Kidney epithelial cell (primary cell): ENCODE measurements around the gene SERPINA1. TPM values are rescaled to one million over a fixed set of nuclear protein-coding genes. Genes with fewer than 3 reads are reported as not detected.
A peak's percentile ranks its signal among the peaks of the same experiment; 100 is the strongest.
"Not testable (repeated sequence)": the region's sequence is repeated elsewhere in the genome, so short reads cannot be mapped to it uniquely, and the experiment has no call there.

Source experiments
- DNase-seq: peaks from one replicate; pipeline ENCODE4 v3.0.0-alpha.2; 2010; ENCODE audit warnings: low read depth
- H3K27me3 ChIP-seq: 2 replicates; pipeline ENCODE4 v1.6.0; 2011; ENCODE audit warnings: low read length; ENCODE audit not compliant: control insufficient read depth, insufficient read depth
- H3K36me3 ChIP-seq: 2 replicates; pipeline ENCODE4 v1.5.1; 2011; ENCODE audit warnings: low read length; ENCODE audit not compliant: control insufficient read depth, insufficient read depth
- H3K4me3 ChIP-seq: 2 replicates; pipeline ENCODE4 v1.5.1; 2011; ENCODE audit warnings: low read depth, mild to moderate bottlenecking, control low read depth, low read length
- total RNA-seq: library from RNA; depleted of rRNA; stranded (reverse); fragments of >200 nt; gene quantifications from 2 replicates; pipeline ENCODE4 v1.2.3, GENCODE V29; 2015
- TF ChIP-seq, protein P1 (sequence below): IDR thresholded peaks from 2 replicates; pipeline ENCODE4 v1.5.1; 2011; ENCODE audit warnings: mild to moderate bottlenecking, moderate library complexity, low read length, control low read depth, inconsistent platforms; ENCODE audit not compliant: insufficient read depth, poor library complexity, severe bottlenecking

The SERPINA1 gene
- total RNA-seq, 1 donor from 2014 or later: 23.2 TPM

- peak; percentile 10 for DNase-seq
- H3K36me3 ChIP-seq: no peaks in the 10 kb centered on the region
- H3K27me3 ChIP-seq: peaks cover 2% of the 10 kb centered on the region
- TF ChIP-seq, protein P1, sequence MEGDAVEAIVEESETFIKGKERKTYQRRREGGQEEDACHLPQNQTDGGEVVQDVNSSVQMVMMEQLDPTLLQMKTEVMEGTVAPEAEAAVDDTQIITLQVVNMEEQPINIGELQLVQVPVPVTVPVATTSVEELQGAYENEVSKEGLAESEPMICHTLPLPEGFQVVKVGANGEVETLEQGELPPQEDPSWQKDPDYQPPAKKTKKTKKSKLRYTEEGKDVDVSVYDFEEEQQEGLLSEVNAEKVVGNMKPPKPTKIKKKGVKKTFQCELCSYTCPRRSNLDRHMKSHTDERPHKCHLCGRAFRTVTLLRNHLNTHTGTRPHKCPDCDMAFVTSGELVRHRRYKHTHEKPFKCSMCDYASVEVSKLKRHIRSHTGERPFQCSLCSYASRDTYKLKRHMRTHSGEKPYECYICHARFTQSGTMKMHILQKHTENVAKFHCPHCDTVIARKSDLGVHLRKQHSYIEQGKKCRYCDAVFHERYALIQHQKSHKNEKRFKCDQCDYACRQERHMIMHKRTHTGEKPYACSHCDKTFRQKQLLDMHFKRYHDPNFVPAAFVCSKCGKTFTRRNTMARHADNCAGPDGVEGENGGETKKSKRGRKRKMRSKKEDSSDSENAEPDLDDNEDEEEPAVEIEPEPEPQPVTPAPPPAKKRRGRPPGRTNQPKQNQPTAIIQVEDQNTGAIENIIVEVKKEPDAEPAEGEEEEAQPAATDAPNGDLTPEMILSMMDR: peak; percentile 83
- no peak overlapping the region for H3K4me3 ChIP-seq
These were observed 35.2 kb upstream of the SERPINA1 start for GRCh38 chr14:94423453-94424056.

DNA sequence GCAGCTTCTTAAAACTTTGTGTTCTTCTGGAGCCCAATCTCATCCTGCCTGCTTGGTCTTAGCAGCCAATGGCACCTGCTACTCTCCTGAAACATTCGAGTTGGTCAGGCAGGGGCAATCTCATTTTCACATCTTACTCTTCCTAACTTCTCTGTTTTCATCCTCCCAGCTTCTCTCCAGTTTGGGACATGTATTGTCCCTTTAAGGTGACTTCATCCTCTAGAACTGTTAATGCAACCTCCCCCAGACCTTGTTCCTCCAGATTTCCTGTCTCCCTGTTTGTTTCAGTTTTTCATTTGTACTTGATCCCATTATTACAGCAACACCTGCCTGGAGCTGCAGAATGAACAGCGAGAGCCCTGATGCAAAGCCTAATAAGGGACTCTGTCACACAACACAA, 32.9 kb upstream of the SERPINA1 start:
- H3K36me3 ChIP-seq: no peaks in the 10 kb centered on the region
- DNase-seq: no peak
- TF ChIP-seq, protein P1: no peak
- H3K27me3 ChIP-seq: no peaks in the 10 kb centered on the region
- H3K4me3 ChIP-seq: no peak overlapping the region

GRCh38 chr14:94417497-94418205, 29.2 kb upstream of the SERPINA1 start:
- DNase-seq, H3K4me3 ChIP-seq, H3K36me3 ChIP-seq, H3K27me3 ChIP-seq: not testable (repeated sequence)

DNA sequence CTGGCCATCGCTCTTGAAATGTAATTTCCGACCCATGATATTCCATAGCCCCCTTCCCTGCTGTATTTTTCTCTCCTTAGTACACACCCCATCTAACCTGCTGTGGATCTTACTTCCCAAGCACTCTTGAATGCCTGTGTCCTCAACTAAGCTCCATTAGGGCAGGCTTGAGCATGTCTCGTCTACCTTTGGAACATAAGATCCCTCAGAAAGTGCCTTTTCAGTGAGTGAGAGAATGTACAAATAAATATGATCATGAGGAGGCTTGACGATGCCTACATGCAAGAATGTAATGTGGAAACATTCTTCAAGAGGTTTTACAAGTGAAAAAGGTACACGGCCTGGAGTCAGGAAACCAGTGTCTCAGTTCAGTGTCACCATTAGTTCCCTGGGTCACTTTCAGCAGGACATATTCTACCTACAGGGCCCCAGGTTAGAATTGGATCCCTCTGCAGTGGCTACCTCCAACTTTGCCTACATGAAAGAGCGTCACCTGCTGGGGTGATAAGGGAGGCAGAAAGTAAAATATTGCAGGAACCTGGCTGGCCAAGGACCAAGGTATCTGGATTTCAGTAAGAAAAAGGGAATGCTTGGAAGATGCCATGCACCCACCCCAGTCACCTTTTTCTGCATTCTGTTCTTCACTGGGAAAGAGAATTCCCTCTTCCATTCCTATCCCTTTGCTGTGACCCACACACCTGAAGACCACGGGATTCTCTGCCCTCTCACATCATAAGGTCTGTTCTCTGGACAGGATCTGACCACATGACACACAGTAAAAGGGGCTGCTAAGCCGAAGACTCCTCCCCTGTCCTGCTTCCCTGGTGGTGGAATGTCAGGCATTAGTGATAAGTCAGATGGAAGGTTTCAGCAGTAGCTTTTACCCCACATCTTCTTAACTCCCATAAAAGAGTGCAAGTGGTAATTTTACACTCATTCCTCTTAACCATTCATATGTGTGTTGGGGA, 24.6 kb upstream of the SERPINA1 start:
- Histone ChIP-seq H3K36me3 (no peaks in the 10 kb centered on the region), H3K27me3 (no peaks in the 10 kb centered on the region), H3K4me3 (no peak overlapping the region)
- DNase-seq: no peak
- TF ChIP-seq, protein P1: peak; percentile 51

GRCh38 chr14:94411638-94412037, 23.2 kb upstream of the SERPINA1 start:
- no peak overlapping the region for H3K4me3 ChIP-seq
- H3K27me3 ChIP-seq: no peaks in the 10 kb centered on the region
- TF ChIP-seq, protein P1: no peak
- no peaks in the 10 kb centered on the region for H3K36me3 ChIP-seq
- no peak for DNase-seq

DNA sequence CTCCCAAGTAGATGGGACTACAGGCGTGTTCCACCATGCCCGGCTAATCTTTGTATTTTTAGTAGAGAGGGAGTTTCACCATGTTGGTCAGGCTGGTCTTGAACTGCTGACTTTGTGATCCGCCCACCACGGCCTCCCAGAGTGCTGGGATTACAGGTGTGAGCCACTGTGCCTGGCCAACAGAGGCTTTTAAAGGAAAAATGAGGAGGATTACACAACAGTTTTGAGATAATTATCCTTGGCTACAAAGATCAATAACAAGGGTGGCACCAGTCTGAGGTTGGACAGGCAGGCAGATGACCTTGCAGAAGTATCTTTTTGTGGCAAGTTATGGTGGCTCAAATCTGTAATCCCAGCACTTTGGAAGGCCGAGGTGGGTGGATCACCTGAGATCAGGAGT, 21.0 kb upstream of the SERPINA1 start:
- DNase-seq, H3K27me3 ChIP-seq, H3K36me3 ChIP-seq, H3K4me3 ChIP-seq: not testable (repeated sequence)
